HG03064 (cell line): ENCODE measurements around the gene XPO6.

Experiments used
- ATAC-seq: cut with Tn5 transposase; IDR thresholded peaks from one replicate; pipeline ENCODE4 v1.9.1; 2021; ENCODE audit warnings: low read depth; ENCODE audit not compliant: unreplicated experiment

The XPO6 gene

GRCh38 chr16:28161626-28162025, 50.1 kb downstream of the XPO6 start:
- ATAC-seq = no peak

GRCh38 chr16:28158136-28158535, 53.6 kb downstream of the XPO6 start:
- no peak for ATAC-seq

- ATAC-seq = no peak
Measured at GRCh38 chr16:28156056-28156680, 55.6 kb downstream of the XPO6 start.

- no peak for ATAC-seq
Measured at GRCh38 chr16:28155293-28155692, 56.5 kb downstream of the XPO6 start.

GRCh38 chr16:28151180-28151579, 60.6 kb downstream of the XPO6 start:
- ATAC-seq = no peak

GRCh38 chr16:28149011-28149888, 62.5 kb downstream of the XPO6 start:
- no peak for ATAC-seq

- no peak for ATAC-seq
Measured at GRCh38 chr16:28146536-28146935, 65.2 kb downstream of the XPO6 start.

GRCh38 chr16:28145796-28146195, 66.0 kb downstream of the XPO6 start:
- no peak for ATAC-seq

GRCh38 chr16:28140788-28141618, 70.8 kb downstream of the XPO6 start:
- ATAC-seq = peak; percentile 52

- ATAC-seq = no peak
Measured at GRCh38 chr16:28139530-28139929, 72.2 kb downstream of the XPO6 start.

- ATAC-seq = no peak
Measured at GRCh38 chr16:28136751-28137434, 74.9 kb downstream of the XPO6 start.

GRCh38 chr16:28133666-28134065, 78.1 kb downstream of the XPO6 start:
- ATAC-seq = no peak

GRCh38 chr16:28131743-28132393, 79.9 kb downstream of the XPO6 start:
- no peak for ATAC-seq

GRCh38 chr16:28131181-28131580, 80.6 kb downstream of the XPO6 start:
- no peak for ATAC-seq

GRCh38 chr16:28130099-28131088, 81.4 kb downstream of the XPO6 start:
- ATAC-seq = no peak

- no peak for ATAC-seq
Measured at GRCh38 chr16:28126684-28127620, 84.8 kb downstream of the XPO6 start.

- ATAC-seq = no peak
Measured at GRCh38 chr16:28125592-28125991, 86.2 kb downstream of the XPO6 start.

- ATAC-seq = no peak
Measured at GRCh38 chr16:28121527-28121926, 90.2 kb downstream of the XPO6 start.
